ENCODE data around the gene HECTD4. TPM values are rescaled to one million over a fixed set of nuclear protein-coding genes. Genes with fewer than 3 reads are reported as not detected.

Gene HECTD4
- total RNA-seq, 4 donors from 2014 or later: 26.6 to 47.1 (median 33.2) TPM

DNA sequence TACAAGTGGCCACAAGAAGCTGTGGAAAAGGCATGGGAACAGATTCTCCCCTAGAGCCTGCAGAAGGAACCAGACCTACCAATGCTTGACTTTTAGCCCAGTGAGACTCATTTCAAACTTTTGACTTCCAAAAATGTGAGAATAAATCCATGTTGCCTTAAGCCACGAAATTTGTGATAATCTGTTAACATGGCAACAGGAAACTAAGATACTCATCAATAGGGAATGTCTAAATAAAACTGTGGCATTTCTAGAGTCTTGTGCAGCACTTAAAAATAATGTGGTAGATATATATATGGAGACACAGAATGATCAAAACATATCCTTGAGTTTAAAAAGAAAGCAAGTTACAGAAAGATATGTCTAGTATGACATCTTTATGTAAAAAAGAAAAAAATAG, 12.0 kb downstream of the HECTD4 start:
- TF ChIP-seq, protein P1, sequence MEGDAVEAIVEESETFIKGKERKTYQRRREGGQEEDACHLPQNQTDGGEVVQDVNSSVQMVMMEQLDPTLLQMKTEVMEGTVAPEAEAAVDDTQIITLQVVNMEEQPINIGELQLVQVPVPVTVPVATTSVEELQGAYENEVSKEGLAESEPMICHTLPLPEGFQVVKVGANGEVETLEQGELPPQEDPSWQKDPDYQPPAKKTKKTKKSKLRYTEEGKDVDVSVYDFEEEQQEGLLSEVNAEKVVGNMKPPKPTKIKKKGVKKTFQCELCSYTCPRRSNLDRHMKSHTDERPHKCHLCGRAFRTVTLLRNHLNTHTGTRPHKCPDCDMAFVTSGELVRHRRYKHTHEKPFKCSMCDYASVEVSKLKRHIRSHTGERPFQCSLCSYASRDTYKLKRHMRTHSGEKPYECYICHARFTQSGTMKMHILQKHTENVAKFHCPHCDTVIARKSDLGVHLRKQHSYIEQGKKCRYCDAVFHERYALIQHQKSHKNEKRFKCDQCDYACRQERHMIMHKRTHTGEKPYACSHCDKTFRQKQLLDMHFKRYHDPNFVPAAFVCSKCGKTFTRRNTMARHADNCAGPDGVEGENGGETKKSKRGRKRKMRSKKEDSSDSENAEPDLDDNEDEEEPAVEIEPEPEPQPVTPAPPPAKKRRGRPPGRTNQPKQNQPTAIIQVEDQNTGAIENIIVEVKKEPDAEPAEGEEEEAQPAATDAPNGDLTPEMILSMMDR (IDR thresholded peaks at IDR 0.05): no peak
- DNase-seq (ENCODE audit: low spot score) (no peak), ATAC-seq (ENCODE audit: low FRiP score) (no peak)

DNA sequence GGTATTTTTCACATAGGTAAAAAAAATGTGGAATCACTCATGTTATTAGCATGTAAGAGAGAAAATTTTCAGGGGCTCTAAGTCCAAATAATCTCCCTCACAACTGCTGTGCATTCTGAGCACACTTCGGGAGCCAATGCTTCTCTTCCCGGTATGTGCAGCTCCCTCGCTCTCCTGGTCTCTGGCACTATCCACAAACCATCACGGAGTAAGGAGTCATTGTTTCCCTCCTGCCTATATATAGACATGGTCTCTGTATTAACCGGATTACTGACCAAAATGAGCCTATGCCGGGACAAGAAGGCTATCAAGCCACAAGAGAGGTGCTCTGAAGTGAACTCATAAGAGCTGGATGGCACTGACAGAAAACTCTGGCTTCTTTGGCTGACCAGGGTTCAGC, 13.4 kb downstream of the HECTD4 start:
- ATAC-seq (ENCODE audit: low FRiP score): no peak
- DNase-seq (ENCODE audit: low spot score): no peak
- TF ChIP-seq, protein P1 (IDR thresholded peaks at IDR 0.05): no peak

DNA sequence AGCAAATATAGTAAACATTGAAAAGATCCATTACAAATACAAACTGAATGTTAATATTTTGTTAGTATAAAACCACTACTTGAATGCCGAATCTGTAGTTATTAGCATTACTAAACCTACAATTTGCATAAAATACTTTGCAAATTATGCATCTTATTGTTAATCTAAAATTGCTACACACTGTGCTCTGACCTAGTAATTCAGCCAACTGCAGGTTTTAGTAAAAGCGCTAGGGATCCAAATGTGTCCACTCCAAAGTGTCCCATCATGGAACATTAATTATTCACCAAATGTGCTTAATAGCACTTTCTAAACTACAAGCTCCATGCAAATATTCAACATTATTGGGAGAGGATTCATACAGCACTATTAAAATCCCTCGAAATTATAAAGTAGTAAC, 14.3 kb downstream of the HECTD4 start:
- TF ChIP-seq, protein P1 (IDR thresholded peaks at IDR 0.05): no peak
- no peak for ATAC-seq (ENCODE audit: low FRiP score)
- DNase-seq (ENCODE audit: low spot score): no peak

DNA sequence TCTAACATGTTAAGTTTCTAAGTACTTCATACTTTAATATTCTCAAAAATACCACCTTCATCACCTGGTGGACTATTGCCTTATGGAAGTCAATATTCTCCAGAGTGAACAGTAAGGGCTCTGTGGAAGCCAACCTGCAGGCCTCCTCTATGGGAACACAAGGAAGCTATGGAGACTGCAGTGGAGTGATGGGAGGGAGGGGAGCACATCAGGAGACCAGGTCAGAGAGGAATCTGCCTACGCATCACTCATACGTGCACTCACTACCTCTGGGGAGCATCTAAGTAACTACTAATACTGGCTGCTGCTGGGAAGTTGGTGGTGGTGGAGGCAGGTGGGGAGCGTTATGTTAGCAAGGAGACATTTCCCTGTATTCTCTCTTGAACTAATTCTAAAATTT, 19.9 kb downstream of the HECTD4 start:
- ATAC-seq (ENCODE audit: low FRiP score) (no peak), DNase-seq (ENCODE audit: low spot score) (no peak)
- TF ChIP-seq, protein P1 (IDR thresholded peaks at IDR 0.05): no peak

DNA sequence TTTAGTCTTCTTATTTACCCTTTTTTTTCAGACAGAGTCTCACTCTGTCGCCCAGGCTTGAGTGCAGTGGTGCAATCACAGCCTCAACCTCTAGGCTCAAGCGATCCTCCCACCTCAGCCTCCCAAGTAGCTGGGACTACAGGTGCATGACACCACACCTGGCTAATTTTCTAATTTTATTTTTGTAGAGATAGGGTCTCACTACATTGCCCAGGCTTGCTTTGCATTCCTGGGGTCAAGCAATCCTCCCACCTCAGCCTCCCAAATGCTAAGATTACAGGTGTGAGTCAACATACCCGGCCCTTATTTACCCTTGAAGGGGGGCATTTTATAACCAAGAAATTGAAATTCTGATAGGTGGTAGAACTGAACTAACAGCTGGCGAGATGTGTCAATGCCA, 21.0 kb downstream of the HECTD4 start:
- DNase-seq (ENCODE audit: low spot score) (no peak), ATAC-seq (ENCODE audit: low FRiP score) (no peak)
- TF ChIP-seq, protein P1 (IDR thresholded peaks at IDR 0.05): no peak

DNA sequence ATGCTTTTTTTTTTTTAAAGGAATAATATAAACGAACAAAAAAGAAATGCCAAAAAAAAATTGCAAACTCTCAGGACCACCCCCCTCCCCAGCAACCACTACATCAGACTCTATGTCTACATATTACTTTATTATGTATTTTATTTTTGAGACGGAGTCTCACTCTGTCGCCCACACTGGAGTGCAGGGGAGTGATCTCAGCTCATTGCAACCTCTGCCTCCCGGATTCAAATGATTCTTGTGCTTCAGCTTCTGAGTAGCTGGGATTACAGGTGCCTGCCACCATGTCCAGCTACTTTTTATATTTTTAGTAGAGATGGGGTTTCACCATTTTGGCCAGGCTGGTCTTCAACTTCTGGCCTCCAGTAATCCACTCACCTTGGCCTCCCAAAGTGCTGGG, 22.9 kb downstream of the HECTD4 start:
- TF ChIP-seq, protein P1 (IDR thresholded peaks at IDR 0.05): no peak
- DNase-seq (ENCODE audit: low spot score) (no peak), ATAC-seq (ENCODE audit: low FRiP score) (no peak)

DNA sequence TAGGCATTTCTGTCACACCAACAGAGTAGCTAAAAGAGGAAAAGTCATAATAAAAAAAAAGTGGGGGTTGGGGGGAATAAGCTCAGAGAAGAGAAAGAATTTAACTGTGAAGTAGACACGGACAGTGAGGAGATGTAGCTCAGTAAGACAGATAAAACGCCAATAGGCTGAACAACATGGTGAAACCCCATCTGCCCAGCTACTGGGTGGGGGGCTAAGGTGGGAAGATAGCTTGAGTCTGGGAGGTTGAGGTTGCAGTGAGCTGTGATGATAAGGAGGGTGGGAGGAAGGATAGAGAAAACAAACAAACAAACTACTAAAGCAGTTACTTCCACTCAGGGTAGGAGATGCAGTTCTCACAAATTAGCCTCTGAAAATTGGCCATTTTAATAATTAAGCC, 25.0 kb downstream of the HECTD4 start:
- DNase-seq (ENCODE audit: low spot score): no peak
- TF ChIP-seq, protein P1 (IDR thresholded peaks at IDR 0.05): no peak
- no peak for ATAC-seq (ENCODE audit: low FRiP score)
